GM13977 (cell line): ENCODE data around the gene CCER1.

Experiments used
- DNase-seq: peaks from one replicate; pipeline ENCODE4 v3.0.0; 2012; ENCODE audit warnings: low spot score
- in situ Hi-C: fragments of 300-500 bp; cut with MboI; formaldehyde crosslinking; loops from one replicate; pipeline ENCODE4 v1.12.0; 2022; ENCODE audit warnings: low sequenced_read_pairs, low pct_unique_long_range_greater_than_20kb, mixed read lengths, inconsistent platforms; ENCODE audit not compliant: unreplicated experiment
- TF ChIP-seq, protein P1 (sequence below): IDR thresholded peaks from 2 replicates; pipeline ENCODE4 v1.5.1; 2012; ENCODE audit warnings: mild to moderate bottlenecking, control low read depth; ENCODE audit not compliant: insufficient read depth; ENCODE audit errors: extremely low read depth, missing control alignments

The CCER1 gene

GRCh38 chr12:90954921-90955320, at the start of gene CCER1:
CCER1 (minus strand) TSS chr12:90955176; CDS start chr12:90954742, 434 bp downstream.
- in situ Hi-C loops, result no loop called here
- TF ChIP-seq, protein P1, sequence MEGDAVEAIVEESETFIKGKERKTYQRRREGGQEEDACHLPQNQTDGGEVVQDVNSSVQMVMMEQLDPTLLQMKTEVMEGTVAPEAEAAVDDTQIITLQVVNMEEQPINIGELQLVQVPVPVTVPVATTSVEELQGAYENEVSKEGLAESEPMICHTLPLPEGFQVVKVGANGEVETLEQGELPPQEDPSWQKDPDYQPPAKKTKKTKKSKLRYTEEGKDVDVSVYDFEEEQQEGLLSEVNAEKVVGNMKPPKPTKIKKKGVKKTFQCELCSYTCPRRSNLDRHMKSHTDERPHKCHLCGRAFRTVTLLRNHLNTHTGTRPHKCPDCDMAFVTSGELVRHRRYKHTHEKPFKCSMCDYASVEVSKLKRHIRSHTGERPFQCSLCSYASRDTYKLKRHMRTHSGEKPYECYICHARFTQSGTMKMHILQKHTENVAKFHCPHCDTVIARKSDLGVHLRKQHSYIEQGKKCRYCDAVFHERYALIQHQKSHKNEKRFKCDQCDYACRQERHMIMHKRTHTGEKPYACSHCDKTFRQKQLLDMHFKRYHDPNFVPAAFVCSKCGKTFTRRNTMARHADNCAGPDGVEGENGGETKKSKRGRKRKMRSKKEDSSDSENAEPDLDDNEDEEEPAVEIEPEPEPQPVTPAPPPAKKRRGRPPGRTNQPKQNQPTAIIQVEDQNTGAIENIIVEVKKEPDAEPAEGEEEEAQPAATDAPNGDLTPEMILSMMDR, result no peak
- DNase-seq, result no peak

DNA sequence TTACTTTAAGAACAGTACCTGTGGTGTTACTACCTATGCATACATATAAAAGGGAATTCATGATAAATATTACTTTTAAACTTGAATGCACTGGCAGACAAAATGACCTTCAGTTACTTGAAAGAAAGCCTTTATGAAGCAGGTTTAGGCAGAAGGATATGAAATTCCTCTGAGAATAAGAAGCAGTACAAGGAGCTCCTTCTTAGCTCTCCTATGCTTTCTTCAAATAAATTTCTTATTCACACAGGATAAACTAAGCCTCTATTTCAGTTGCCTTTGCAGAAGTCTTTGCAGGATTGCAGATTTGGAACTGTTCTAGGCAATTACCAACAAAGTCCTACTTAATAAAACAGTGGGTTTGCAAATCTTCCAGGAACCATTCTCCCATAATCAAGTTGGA, 48.8 kb upstream of the CCER1 start:
- TF ChIP-seq, protein P1, result no peak
- DNase-seq, result no peak
- in situ Hi-C loops, result no loop called here

GRCh38 chr12:91001306-91001705, 46.3 kb upstream of the CCER1 start:
- no peak for DNase-seq
- in situ Hi-C loops, result no loop called here
- TF ChIP-seq, protein P1, result no peak

GRCh38 chr12:90999966-91000365, 45.0 kb upstream of the CCER1 start:
- DNase-seq, result no peak

DNA sequence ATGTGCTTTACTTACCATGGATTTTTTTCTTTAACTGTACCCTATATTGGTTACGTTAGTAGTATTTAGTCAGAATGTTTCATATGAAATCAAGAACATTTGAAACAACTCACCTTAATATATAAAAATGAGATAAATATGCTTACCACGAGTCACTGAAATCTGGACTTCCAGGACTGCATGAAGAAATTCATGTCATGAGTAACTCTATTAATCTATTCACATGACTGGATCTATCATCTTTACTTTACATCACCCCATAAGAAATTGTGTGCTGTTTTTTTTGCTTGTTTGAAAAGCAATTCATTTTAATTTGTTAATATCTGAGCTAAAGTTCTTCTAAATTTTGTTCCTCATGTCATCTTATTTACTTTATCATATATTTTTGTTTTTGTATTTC, 44.6 kb upstream of the CCER1 start:
- no peak for DNase-seq
- TF ChIP-seq, protein P1, result no peak
- in situ Hi-C loops, result loop anchor here (25.0 kb wide), 1 partner anchor 313 kb away; no protein-coding TSS in a partner anchor

More at GRCh38 chr12:90999966-91000365, 45.0 kb upstream of the CCER1 start:
- in situ Hi-C loops, result loop anchor here (25.0 kb wide), 1 partner anchor 312 kb away; no protein-coding TSS in a partner anchor
- TF ChIP-seq, protein P1, result no peak

- DNase-seq, result no peak
- TF ChIP-seq, protein P1, result no peak
- in situ Hi-C loops, result loop anchor here (25.0 kb wide), 1 partner anchor 317 kb away; no protein-coding TSS in a partner anchor
Measured at GRCh38 chr12:90995010-90995409, 40.0 kb upstream of the CCER1 start.

GRCh38 chr12:90991952-90992465, 37.0 kb upstream of the CCER1 start:
- in situ Hi-C loops, result loop anchor here (25.0 kb wide), 1 partner anchor 320 kb away; no protein-coding TSS in a partner anchor
- TF ChIP-seq, protein P1, result no peak
- no peak for DNase-seq
